CD4-positive, alpha-beta T cell treated with Interleukin-6 at 100 ng/mL for 8 hours (primary cell): ENCODE results near the gene MAGEA8.
"Not testable (repeated sequence)": the region's sequence is repeated elsewhere in the genome, so short reads cannot be mapped to it uniquely, and the experiment has no call there.

Experiments
- DNase-seq: peaks from one replicate; pipeline ENCODE4 v3.0.0-alpha.2; 2020; ENCODE audit warnings: mixed read lengths, low spot score

MAGEA8 gene

GRCh38 chrX:149903889-149904748, 23.1 kb downstream of the MAGEA8 start:
- no peak for DNase-seq

DNA sequence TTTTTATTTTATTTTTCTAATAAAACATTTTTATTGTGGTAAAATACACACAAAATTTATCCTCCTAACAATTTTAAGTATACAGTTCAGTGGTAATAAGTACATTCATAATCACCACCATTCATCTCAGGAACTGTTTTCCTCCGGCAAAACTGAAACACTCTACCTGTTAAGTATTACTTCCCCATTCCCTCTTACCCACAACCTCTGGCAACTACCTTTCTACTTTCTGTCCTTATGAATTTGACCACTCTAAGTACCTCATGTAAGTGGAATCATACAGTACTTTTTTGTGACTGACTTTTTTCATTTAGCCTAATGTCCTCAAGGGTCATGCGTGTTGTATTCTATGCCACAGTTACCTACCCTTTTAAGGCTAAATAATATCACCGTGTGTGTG, 27.3 kb downstream of the MAGEA8 start:
- DNase-seq: no peak

DNA sequence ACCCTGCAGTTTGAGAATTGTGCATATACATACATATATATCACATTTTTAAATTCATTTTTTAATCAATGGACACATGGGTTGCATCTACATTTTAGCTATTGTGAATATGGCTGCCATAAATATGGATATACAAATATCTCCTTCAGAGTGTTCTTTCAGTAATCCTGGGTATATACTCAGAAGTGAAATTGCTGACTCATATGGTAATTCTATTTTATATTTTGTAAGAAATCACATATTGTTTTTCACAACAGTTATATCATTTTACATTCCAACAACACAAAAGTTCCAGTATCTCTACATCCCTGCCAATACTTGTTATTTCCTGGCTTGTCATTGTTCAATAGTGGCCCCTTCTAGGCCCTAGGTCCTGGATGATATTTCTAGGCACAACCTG, 27.7 kb downstream of the MAGEA8 start:
- no peak for DNase-seq

DNA sequence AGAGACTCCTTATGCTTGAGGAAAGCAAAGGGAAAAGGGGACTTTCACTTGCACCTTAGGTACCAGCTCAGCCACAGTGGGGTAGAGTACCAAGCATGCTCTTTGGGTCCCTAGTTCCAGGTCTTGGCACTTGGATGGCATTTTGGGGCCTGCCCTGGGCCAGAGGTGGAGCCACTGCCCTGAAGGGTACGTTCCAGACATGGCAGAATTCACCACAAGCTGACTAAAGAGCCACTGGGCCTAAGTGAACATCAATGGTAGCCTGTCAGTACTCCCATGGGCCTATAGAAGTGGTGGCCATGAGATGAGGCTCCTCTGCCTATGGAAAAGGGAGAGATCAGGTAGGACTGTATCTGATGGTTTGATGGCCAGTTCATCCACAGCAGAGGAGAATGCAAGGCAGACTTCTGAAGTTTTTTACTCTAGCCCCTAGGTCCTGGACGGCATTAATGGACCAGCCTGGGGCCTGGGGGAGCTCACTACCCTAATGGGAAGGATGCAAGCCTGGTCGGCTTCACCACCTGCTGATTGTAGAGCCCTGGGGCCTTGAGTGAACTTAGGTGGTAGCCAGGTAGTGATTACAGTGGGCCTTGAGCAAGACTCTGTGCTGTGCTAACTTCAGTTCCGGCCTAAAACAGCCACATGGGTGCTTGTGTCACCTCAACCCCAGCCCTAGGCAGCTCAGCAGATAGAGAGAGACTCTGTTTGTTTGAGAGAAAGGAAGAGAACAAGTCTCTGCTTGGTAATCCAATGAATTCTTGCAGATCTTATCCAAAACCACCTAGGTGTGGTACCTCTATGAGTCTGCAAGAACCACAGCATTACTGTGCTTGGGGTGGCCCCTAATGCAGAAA, 28.6 kb downstream of the MAGEA8 start:
- no peak for DNase-seq

DNA sequence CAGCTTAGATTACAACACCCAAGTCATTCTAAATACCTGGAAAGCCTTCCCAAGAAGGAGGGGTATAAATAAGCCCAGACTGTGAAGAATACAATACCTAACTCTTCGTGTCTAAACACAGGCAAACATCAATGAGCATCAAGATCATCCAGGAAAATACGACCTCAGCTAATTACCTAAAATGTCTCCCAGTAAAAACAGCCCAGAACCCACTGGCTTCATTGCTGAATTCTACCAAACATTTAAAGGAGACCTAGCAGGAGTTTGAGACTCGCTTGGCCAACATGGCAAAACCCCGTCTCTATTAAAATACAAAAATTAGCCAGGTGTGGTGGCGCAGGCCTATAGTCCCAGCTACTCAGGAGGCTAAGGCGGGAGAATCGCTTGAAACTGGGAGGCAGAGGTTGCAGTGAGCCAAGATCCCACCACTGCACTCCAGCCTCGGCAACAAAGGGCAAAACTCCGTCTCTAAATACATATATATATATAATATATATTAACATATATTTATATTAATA, 29.3 kb downstream of the MAGEA8 start:
- DNase-seq: no peak

DNA sequence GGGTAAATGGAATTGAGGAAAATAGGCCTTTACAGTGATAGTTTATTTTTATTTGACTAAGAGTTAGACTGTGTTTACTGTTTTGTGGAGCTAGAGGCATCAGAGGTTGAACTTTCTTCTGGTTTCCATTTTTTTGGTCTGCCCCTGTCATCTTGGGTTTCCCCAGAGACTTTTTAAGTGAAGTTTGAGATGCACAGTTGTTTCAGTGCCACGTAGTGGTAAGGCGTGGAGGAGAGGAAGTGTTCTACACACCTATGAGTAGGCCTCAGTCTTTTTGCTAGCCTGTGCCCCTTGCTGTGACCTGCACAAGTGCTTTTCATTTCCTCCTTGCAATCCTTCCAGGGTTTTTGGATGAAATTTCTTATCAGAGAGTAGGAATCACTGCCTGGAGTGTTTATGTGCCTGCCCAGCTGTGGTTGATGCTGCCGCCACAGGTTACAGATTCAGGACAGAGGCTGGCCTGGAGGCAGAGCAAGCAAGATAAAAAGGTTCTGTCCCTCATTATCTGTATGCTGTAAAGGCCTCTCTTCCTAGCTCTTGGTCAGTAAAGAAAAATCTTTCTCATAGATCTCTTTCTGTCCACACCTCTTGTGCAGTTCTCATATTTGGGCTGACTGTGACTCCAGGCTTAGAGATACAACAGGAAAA, 35.9 kb downstream of the MAGEA8 start:
- DNase-seq: no peak

GRCh38 chrX:149923836-149924235, 42.9 kb downstream of the MAGEA8 start:
- DNase-seq: not testable (repeated sequence)

DNA sequence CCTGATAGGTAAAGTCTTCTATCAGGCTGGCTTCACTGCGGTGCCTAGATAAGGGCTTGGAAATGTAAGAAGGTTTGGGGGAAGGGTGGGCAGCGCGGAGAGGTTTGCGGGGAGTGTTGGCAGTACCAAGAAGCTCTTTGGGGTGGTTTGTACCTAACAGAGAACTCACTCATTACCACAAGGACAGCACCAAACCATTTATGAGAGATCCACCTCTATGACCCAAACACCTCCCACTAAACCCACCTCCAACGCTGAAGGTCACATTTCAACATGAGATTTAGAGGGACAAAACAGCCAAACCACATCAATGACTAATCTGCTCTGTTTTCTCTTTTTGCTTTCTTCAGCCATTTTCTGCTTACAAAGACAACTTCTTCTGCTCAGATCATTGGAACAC, 43.5 kb downstream of the MAGEA8 start:
- not testable (repeated sequence) for DNase-seq

- not testable (repeated sequence) for DNase-seq
Observed at GRCh38 chrX:149927245-149927963, 46.4 kb downstream of the MAGEA8 start.

DNA sequence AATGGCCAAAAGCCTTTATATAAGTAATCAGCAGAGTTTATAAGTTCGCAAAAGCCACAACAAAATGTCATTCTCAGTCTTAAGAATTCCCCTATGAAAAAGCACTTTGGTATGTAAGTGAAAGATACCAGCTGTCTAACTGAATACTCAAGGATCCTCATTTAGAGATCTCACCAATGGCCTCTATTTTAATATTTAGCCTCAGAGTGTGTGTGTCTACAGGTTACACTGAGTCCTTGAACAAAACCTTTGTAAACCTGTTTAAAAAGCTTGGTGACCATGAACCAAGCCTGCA, 46.9 kb downstream of the MAGEA8 start:
- not testable (repeated sequence) for DNase-seq

DNA sequence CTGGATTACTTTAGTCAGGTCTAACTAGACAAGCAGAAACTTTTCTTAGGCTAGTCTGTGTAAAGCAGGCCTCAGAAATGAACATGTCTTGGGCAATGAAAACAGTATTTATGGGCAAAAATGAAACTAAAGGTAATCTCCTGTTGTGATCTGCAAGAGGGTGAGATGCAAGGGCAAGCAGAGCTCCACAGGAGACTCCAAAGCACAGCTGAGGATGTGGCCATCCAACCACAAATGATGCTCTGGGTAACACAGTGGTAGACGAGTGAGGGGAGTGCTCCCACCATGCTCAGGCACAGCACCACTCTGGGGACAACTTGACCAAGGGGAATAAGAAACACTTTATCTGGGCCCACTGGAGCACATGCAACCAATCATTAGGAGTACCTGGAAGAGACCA, 47.7 kb downstream of the MAGEA8 start:
- DNase-seq: not testable (repeated sequence)

DNA sequence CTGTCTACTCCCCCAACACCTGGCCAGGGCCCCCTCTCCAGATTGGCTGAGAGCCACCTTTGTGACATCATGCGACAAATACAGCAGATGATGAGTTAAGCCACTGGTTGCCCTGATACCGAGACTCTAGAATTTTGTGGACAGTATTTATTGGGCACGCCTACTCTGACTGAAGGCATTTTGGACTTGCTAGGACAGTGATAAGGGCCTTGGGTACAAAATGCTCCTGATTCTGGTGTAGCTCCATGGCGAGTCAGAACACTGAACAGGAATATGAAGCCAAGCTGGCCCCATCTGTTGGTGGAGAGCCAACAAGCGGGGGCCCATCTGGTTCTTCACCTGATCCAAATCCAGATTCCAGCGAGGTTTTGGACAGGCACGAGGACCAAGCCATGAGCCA, 48.4 kb downstream of the MAGEA8 start, which contains the start of gene HSFX4:
Gene HSFX4, plus strand, starts transcription at position 174 of the 400 bp plus-strand sequence. Its CDS starts 72 bp downstream, at position 246.
- DNase-seq: not testable (repeated sequence)

- DNase-seq: not testable (repeated sequence)
Observed at GRCh38 chrX:149931355-149931754, 50.4 kb downstream of the MAGEA8 start.

GRCh38 chrX:149932150-149932549, 51.2 kb downstream of the MAGEA8 start:
- DNase-seq: not testable (repeated sequence)

- DNase-seq: not testable (repeated sequence)
Observed at GRCh38 chrX:149932970-149933369, 52.0 kb downstream of the MAGEA8 start.

DNA sequence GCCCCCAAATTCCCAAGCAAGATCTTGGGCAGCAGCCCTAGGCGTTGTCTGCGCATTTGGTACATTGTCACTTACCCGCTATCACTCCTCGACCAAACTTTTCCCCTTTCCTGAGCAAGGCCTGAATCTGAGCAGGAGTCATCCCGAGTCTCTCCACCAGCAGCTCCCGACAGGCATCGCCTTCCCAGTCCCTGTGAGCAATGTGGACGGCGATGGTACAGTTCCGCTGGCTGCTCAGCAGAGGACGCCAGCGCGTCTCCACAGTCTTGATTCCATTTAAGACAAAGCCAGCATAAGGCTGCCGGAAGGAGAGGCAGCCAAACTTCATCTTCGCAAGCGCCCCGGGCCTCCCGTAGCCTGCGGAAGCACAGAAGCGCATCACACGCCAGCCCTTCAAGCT, 52.6 kb downstream of the MAGEA8 start:
- not testable (repeated sequence) for DNase-seq
